HepG2 (cell line): ENCODE measurements around the gene COL18A1. TPM values are rescaled to one million over a fixed set of nuclear protein-coding genes. Genes with fewer than 3 reads are reported as not detected.

Source experiments
- ELF1 ChIP-seq: sonication (generic); formaldehyde crosslinking; IDR thresholded peaks from 2 replicates; pipeline ENCODE4 v1.4.0; 2020; ENCODE audit warnings: missing genetic modification reagents
- FOXK1 ChIP-seq: sonication (generic); formaldehyde crosslinking; IDR thresholded peaks from 2 replicates; pipeline ENCODE4 v1.4.0; 2020; ENCODE audit warnings: low read depth, missing genetic modification reagents, borderline replicate concordance
- PHF5A ChIP-seq: IDR thresholded peaks from one replicate; pipeline ENCODE4 v1.6.1; 2018; ENCODE audit warnings: low read depth, missing genetic modification reagents; ENCODE audit not compliant: unreplicated experiment
- REPIN1 ChIP-seq: sonication (generic); formaldehyde crosslinking; IDR thresholded peaks from 2 replicates; pipeline ENCODE4 v1.8.0; 2022; ENCODE audit warnings: missing genetic modification reagents, low read depth, mild to moderate bottlenecking, borderline replicate concordance
- ZFP62 ChIP-seq: sonication (generic); formaldehyde crosslinking; IDR thresholded peaks from 2 replicates; pipeline ENCODE4 v1.4.0; 2020; ENCODE audit warnings: missing genetic modification reagents
- ZNF207 ChIP-seq: fragments of 450-650 bp; IDR thresholded peaks from 2 replicates; pipeline ENCODE4 v1.6.1; 2016; ENCODE audit warnings: antibody characterized with exemption, borderline replicate concordance
- ZNF251 ChIP-seq: sonication (generic); formaldehyde crosslinking; IDR thresholded peaks from 2 replicates; pipeline ENCODE4 v1.9.0; 2021; ENCODE audit warnings: mild to moderate bottlenecking, missing genetic modification reagents
- ZNF383 ChIP-seq: sonication (generic); formaldehyde crosslinking; IDR thresholded peaks from 2 replicates; pipeline ENCODE4 v1.4.0; 2020; ENCODE audit warnings: missing genetic modification reagents, mild to moderate bottlenecking, borderline replicate concordance
- ZNF431 ChIP-seq: sonication (generic); formaldehyde crosslinking; IDR thresholded peaks from 2 replicates; pipeline ENCODE4 v1.9.0; 2022; ENCODE audit warnings: missing genetic modification reagents, low read depth, mild to moderate bottlenecking, borderline replicate concordance
- ZNF557 ChIP-seq: sonication (generic); formaldehyde crosslinking; IDR thresholded peaks from 2 replicates; pipeline ENCODE4 v1.4.0; 2020; ENCODE audit warnings: missing genetic modification reagents
- ZNF569 ChIP-seq: sonication (generic); formaldehyde crosslinking; IDR thresholded peaks from 2 replicates; pipeline ENCODE4 v1.5.0; 2020; ENCODE audit warnings: mild to moderate bottlenecking, missing genetic modification reagents, moderate library complexity, borderline replicate concordance
- ZNF660 ChIP-seq: sonication (generic); formaldehyde crosslinking; IDR thresholded peaks from 2 replicates; pipeline ENCODE4 v1.5.1; 2020; ENCODE audit warnings: mild to moderate bottlenecking, low read depth, missing genetic modification reagents, borderline replicate concordance
- ZNF749 ChIP-seq: sonication (generic); formaldehyde crosslinking; IDR thresholded peaks from 2 replicates; pipeline ENCODE4 v1.8.0; 2022; ENCODE audit warnings: mild to moderate bottlenecking, missing genetic modification reagents, moderate library complexity, borderline replicate concordance
- ZNF788 ChIP-seq: sonication (generic); formaldehyde crosslinking; IDR thresholded peaks from 2 replicates; pipeline ENCODE4 v1.5.0; 2020; ENCODE audit warnings: mild to moderate bottlenecking, missing genetic modification reagents, borderline replicate concordance
- polyA plus RNA-seq, 8 experiments: library from polyadenylated mRNA; depleted of rRNA in 3 of 8; stranded (reverse) in 7 of 8; unstranded in 1 of 8; fragments of >200 nt; fragmentation: Illumina TruSeq in 4 of 8; extraction: Trizol in 4 of 8; gene quantifications; 2 replicates each; pipeline versions ENCODE4 v1.2.1 to v1.2.3, GENCODE V29; 2011 to 2016; ENCODE audit warnings: low read depth in 4 of 8, missing spikeins in 1 of 8, mixed read lengths in 1 of 8; ENCODE audit not compliant: insufficient read depth in 1 of 8
- total RNA-seq, 5 experiments: library from RNA; depleted of rRNA; stranded (reverse); fragments of >200 nt; fragmentation: Illumina TruSeq; extraction: Trizol; gene quantifications; 2 replicates each; pipeline ENCODE4 v1.2.3, GENCODE V29; 2016; ENCODE audit warnings: low read depth in 1 of 5
- TF ChIP-seq, protein P1 (sequence below): fragments of 450-650 bp; IDR thresholded peaks from 2 replicates; pipeline ENCODE4 v1.6.1; 2016
- TF ChIP-seq, protein P2 (sequence below): sonication (generic); formaldehyde crosslinking; IDR thresholded peaks from 2 replicates; pipeline ENCODE4 v1.5.0; 2020; ENCODE audit warnings: missing genetic modification reagents, mild to moderate bottlenecking, borderline replicate concordance
- TF ChIP-seq, protein P3 (sequence below): sonication (generic); formaldehyde crosslinking; IDR thresholded peaks from 2 replicates; pipeline ENCODE4 v1.4.0; 2020; ENCODE audit warnings: missing genetic modification reagents, borderline replicate concordance
- TF ChIP-seq, protein P4 (sequence below): sonication (generic); formaldehyde crosslinking; IDR thresholded peaks from 2 replicates; pipeline ENCODE4 v1.4.0; 2020; ENCODE audit warnings: mild to moderate bottlenecking, low read depth, missing genetic modification reagents

COL18A1 gene
- total and polyA plus RNA-seq, 2 of the 13 experiments (the other 11 are each of a cell fraction or from before 2014, with no cell fraction given), result 79.0 to 102 TPM

DNA sequence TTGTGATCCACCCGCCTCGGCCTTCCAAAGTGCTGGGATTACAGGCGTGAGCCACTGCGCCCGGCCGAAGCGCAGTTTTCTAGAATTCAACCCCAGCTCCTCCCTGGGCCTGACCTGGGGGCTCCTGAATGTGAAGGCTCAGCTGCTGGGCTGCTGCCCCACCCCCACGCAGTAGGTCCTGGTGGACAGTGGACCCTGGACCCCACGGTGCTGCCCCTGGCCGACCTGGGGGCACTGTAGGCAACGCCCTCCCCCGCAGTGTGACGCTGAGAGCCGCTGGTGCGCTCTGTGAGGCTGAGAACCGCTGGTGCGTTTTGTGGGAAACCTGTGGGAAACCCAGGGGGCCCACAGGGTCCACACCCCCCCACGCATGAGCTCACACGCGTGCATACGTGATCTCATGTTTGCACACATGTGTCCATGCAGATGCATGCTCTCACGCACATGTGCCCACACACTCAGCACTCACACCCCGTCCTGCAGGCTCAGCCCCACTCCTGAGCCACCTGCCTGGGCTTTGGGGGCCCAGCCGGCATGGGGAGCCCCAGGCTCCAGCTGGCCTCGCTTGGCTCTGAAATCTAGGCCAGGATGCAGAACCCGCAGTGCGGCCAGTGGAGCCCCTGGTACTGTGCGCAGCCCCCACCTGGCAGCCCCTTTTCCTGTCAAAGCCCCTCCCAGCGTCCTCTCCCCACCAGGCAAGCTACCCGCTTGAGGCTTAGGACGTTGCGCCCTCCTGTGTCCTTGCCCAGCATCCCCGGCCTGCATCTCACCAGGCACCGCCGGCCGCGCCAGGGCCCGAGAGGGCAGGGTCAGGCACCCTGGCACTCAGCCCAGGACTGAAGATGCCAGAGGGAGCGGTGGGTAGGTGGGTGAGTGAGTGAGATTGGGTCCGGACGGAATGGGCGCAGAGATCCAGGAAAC, 67.7 kb downstream of the COL18A1 start (continued):
- TF ChIP-seq, protein P1, sequence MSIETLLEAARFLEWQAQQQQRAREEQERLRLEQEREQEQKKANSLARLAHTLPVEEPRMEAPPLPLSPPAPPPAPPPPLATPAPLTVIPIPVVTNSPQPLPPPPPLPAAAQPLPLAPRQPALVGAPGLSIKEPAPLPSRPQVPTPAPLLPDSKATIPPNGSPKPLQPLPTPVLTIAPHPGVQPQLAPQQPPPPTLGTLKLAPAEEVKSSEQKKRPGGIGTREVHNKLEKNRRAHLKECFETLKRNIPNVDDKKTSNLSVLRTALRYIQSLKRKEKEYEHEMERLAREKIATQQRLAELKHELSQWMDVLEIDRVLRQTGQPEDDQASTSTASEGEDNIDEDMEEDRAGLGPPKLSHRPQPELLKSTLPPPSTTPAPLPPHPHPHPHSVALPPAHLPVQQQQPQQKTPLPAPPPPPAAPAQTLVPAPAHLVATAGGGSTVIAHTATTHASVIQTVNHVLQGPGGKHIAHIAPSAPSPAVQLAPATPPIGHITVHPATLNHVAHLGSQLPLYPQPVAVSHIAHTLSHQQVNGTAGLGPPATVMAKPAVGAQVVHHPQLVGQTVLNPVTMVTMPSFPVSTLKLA, result peak; percentile 79
- TF ChIP-seq ZNF251 (no peak), FOXK1 (CRISPR knock-in tag) (0 out of 2 replicates have a peak, but pooled peaks have one; percentile 35), ZNF569 (CRISPR knock-in tag) (no peak), ZNF788 (CRISPR knock-in tag) (peak; percentile 66; the same call in 1 of the 2 replicates), ZNF207 (no peak), PHF5A (CRISPR knock-in tag) (no peak), ZNF660 (CRISPR knock-in tag) (no peak), ZNF431 (no peak), ELF1 (CRISPR knock-in tag) (0 out of 2 replicates have a peak, but pooled peaks have one; percentile 14), ZNF749 (CRISPR knock-in tag) (no peak), ZNF557 (CRISPR knock-in tag) (no peak), ZFP62 (CRISPR knock-in tag) (no peak), REPIN1 (CRISPR knock-in tag) (peak; percentile 24; the same call in 1 of the 2 replicates), ZNF383 (CRISPR knock-in tag) (no peak)
- TF ChIP-seq, protein P2, sequence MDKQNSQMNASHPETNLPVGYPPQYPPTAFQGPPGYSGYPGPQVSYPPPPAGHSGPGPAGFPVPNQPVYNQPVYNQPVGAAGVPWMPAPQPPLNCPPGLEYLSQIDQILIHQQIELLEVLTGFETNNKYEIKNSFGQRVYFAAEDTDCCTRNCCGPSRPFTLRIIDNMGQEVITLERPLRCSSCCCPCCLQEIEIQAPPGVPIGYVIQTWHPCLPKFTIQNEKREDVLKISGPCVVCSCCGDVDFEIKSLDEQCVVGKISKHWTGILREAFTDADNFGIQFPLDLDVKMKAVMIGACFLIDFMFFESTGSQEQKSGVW (CRISPR knock-in tag), result no peak
- TF ChIP-seq, protein P3, sequence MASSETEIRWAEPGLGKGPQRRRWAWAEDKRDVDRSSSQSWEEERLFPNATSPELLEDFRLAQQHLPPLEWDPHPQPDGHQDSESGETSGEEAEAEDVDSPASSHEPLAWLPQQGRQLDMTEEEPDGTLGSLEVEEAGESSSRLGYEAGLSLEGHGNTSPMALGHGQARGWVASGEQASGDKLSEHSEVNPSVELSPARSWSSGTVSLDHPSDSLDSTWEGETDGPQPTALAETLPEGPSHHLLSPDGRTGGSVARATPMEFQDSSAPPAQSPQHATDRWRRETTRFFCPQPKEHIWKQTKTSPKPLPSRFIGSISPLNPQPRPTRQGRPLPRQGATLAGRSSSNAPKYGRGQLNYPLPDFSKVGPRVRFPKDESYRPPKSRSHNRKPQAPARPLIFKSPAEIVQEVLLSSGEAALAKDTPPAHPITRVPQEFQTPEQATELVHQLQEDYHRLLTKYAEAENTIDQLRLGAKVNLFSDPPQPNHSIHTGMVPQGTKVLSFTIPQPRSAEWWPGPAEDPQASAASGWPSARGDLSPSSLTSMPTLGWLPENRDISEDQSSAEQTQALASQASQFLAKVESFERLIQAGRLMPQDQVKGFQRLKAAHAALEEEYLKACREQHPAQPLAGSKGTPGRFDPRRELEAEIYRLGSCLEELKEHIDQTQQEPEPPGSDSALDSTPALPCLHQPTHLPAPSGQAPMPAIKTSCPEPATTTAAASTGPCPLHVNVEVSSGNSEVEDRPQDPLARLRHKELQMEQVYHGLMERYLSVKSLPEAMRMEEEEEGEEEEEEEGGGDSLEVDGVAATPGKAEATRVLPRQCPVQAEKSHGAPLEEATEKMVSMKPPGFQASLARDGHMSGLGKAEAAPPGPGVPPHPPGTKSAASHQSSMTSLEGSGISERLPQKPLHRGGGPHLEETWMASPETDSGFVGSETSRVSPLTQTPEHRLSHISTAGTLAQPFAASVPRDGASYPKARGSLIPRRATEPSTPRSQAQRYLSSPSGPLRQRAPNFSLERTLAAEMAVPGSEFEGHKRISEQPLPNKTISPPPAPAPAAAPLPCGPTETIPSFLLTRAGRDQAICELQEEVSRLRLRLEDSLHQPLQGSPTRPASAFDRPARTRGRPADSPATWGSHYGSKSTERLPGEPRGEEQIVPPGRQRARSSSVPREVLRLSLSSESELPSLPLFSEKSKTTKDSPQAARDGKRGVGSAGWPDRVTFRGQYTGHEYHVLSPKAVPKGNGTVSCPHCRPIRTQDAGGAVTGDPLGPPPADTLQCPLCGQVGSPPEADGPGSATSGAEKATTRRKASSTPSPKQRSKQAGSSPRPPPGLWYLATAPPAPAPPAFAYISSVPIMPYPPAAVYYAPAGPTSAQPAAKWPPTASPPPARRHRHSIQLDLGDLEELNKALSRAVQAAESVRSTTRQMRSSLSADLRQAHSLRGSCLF (CRISPR knock-in tag), result no peak
- TF ChIP-seq, protein P4, sequence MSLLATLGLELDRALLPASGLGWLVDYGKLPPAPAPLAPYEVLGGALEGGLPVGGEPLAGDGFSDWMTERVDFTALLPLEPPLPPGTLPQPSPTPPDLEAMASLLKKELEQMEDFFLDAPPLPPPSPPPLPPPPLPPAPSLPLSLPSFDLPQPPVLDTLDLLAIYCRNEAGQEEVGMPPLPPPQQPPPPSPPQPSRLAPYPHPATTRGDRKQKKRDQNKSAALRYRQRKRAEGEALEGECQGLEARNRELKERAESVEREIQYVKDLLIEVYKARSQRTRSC, result no peak
